CD4-positive, alpha-beta memory T cell (primary cell): Measurements from ENCODE around the gene CSPG4. TPM values are rescaled to one million over a fixed set of nuclear protein-coding genes. Genes with fewer than 3 reads are reported as not detected.
"Not testable (repeated sequence)": the region's sequence is repeated elsewhere in the genome, so short reads cannot be mapped to it uniquely, and the experiment has no call there.

ENCODE experiments used
- CTCF ChIA-PET: fragments of 350-600 bp; sonication (Branson Sonifier 250); formaldehyde crosslinking; loops from one replicate; lab custom pipeline; 2021; ENCODE audit warnings: inconsistent platforms; ENCODE audit not compliant: partially characterized antibody; lab: Charles Lee
- POLR2A ChIA-PET: fragments of 350-600 bp; sonication (Branson Sonifier 250); formaldehyde crosslinking; loops from one replicate; lab custom pipeline; 2021; ENCODE audit not compliant: partially characterized antibody; lab: Charles Lee
- DNase-seq, 5 donors: peaks; one replicate each; pipeline versions ENCODE4 v3.0.0 to v3.0.0-alpha.2; 2020 to 2022; ENCODE audit warnings: mixed read lengths in 1 of 5
- H3K27ac ChIP-seq: one replicate; pipeline ENCODE4 v1.7.0; 2013; ENCODE audit warnings: low read depth, low read length
- H3K27me3 ChIP-seq: 2 replicates; pipeline ENCODE4 v1.7.0; 2013; ENCODE audit warnings: mild to moderate bottlenecking, low read length, moderate library complexity; ENCODE audit not compliant: insufficient read depth
- H3K36me3 ChIP-seq: 2 replicates; pipeline ENCODE4 v1.7.0; 2013; ENCODE audit warnings: mild to moderate bottlenecking, low read length, moderate library complexity; ENCODE audit not compliant: insufficient read depth
- H3K4me1 ChIP-seq: 2 replicates; pipeline ENCODE4 v1.7.0; 2013; ENCODE audit warnings: mild to moderate bottlenecking, low read length, moderate library complexity; ENCODE audit not compliant: insufficient read depth
- H3K4me3 ChIP-seq, 2 donors: one replicate each; pipeline ENCODE4 v1.7.0; 2013; ENCODE audit warnings: low read length in 2 of 2, mild to moderate bottlenecking in 1 of 2
- H3K9me3 ChIP-seq, 2 donors: one replicate each; pipeline ENCODE4 v1.7.0; 2013; ENCODE audit warnings: low read length in 2 of 2, control low read depth in 1 of 2; ENCODE audit not compliant: control insufficient read depth in 1 of 2
- H3K27ac Mint-ChIP-seq, 7 donors: one replicate each; pipeline ENCODE4 v1.8.0; 2020 to 2021; ENCODE audit warnings: mixed read lengths in 7 of 7, mild to moderate bottlenecking in 6 of 7, inconsistent platforms in 3 of 7, moderate library complexity in 3 of 7
- H3K27me3 Mint-ChIP-seq, 2 donors: one replicate each; pipeline ENCODE4 v1.8.0; 2020 to 2021; ENCODE audit warnings: mixed read lengths in 2 of 2
- H3K36me3 Mint-ChIP-seq, 2 donors: one replicate each; pipeline ENCODE4 v1.8.0; 2020 to 2021; ENCODE audit warnings: mixed read lengths in 2 of 2, inconsistent platforms in 1 of 2, mild to moderate bottlenecking in 1 of 2
- H3K4me1 Mint-ChIP-seq, 4 donors: one replicate each; pipeline ENCODE4 v1.8.0; 2020 to 2021; ENCODE audit warnings: mixed read lengths in 4 of 4, mild to moderate bottlenecking in 1 of 4
- H3K4me3 Mint-ChIP-seq, 8 donors: one replicate each; pipeline ENCODE4 v1.8.0; 2020 to 2021; ENCODE audit warnings: mixed read lengths in 8 of 8, mild to moderate bottlenecking in 7 of 8, moderate library complexity in 6 of 8, inconsistent platforms in 3 of 8
- H3K9me3 Mint-ChIP-seq, 8 donors: one replicate each; pipeline ENCODE4 v1.8.0; 2020 to 2021; ENCODE audit warnings: mixed read lengths in 8 of 8, mild to moderate bottlenecking in 5 of 8, inconsistent platforms in 3 of 8, moderate library complexity in 1 of 8
- intact Hi-C: fragments of 100-400 bp; cut with micrococcal nuclease; formaldehyde crosslinking; loops from one replicate; pipeline ENCODE4 v1.15.1; 2023
- polyA plus RNA-seq, 2 donors: library from polyadenylated mRNA; unstranded; fragments of 300-500 nt; fragmentation: Illumina TruSeq; gene quantifications; one replicate each; pipeline ENCODE4 v1.2.3, GENCODE V29; 2021
- total RNA-seq, 2 experiments: library from RNA; stranded (reverse); gene quantifications; one replicate each; pipeline ENCODE4 v1.2.3, GENCODE V29; 2021

Gene CSPG4, protein sequence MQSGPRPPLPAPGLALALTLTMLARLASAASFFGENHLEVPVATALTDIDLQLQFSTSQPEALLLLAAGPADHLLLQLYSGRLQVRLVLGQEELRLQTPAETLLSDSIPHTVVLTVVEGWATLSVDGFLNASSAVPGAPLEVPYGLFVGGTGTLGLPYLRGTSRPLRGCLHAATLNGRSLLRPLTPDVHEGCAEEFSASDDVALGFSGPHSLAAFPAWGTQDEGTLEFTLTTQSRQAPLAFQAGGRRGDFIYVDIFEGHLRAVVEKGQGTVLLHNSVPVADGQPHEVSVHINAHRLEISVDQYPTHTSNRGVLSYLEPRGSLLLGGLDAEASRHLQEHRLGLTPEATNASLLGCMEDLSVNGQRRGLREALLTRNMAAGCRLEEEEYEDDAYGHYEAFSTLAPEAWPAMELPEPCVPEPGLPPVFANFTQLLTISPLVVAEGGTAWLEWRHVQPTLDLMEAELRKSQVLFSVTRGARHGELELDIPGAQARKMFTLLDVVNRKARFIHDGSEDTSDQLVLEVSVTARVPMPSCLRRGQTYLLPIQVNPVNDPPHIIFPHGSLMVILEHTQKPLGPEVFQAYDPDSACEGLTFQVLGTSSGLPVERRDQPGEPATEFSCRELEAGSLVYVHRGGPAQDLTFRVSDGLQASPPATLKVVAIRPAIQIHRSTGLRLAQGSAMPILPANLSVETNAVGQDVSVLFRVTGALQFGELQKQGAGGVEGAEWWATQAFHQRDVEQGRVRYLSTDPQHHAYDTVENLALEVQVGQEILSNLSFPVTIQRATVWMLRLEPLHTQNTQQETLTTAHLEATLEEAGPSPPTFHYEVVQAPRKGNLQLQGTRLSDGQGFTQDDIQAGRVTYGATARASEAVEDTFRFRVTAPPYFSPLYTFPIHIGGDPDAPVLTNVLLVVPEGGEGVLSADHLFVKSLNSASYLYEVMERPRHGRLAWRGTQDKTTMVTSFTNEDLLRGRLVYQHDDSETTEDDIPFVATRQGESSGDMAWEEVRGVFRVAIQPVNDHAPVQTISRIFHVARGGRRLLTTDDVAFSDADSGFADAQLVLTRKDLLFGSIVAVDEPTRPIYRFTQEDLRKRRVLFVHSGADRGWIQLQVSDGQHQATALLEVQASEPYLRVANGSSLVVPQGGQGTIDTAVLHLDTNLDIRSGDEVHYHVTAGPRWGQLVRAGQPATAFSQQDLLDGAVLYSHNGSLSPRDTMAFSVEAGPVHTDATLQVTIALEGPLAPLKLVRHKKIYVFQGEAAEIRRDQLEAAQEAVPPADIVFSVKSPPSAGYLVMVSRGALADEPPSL (N-terminal part only)
- total RNA-seq (not detected), polyA plus RNA-seq (not detected)

DNA sequence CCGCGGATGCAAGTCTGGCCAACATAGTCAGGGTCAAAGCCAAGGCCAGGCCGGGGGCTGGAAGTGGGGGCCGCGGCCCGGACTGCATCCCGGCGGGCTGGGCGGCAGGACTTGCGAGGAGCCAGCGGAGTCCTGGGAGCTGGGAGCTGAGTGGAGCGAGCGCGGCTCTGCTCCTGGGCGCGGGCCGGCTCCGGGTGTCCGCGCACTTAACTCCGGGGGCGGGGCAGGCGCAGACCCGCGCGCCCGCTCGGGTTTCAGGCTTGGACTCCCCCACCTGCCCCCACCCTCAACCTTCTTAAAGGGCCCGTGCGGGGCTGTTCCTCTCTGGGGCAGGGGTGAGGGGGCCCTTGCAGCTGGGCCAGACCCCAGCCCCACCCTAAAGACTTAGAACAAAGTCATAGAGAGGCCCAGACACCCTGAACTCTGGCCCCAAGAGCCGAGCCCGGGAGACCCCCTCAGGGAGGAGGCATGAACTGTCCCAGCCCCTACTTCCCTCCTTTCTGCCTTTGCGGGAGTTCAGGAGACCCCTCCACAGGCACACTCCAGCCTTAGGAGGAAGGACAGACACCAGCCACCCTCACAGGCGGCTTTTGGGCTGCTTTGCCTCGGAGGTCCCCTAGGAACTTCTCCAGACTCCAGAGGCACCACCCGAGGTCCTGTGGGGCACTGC lies at the start of gene CSPG4:
Gene CSPG4 (minus strand): TSS at position 181 of the 670 bp plus-strand sequence. CDS start 93 bp downstream, at position 88.
- Histone ChIP-seq H3K27ac (no peak within 1 kb of the TSS), H3K4me3 (no peak within 1 kb of the TSS), H3K4me1 (no peaks in the 10 kb centered on the region), H3K36me3 (no peaks in the 10 kb centered on the region), H3K27me3 (no peaks in the 10 kb centered on the region), H3K9me3 (no peaks in the 10 kb centered on the region)
- Mint-ChIP-seq H3K27ac (no peak within 1 kb of the TSS), H3K4me1 (no peaks in the 10 kb centered on the region), H3K4me3 (no peak within 1 kb of the TSS), H3K9me3 (no peaks in the 10 kb centered on the region), H3K36me3 (no peaks in the 10 kb centered on the region), H3K27me3 (peaks cover 7 to 13% of the 10 kb centered on the region in 2 donors)
- intact Hi-C loops = no loop called here
- ChIA-PET POLR2A (no interaction called here), CTCF (no interaction called here)
- DNase-seq = no peak

DNA sequence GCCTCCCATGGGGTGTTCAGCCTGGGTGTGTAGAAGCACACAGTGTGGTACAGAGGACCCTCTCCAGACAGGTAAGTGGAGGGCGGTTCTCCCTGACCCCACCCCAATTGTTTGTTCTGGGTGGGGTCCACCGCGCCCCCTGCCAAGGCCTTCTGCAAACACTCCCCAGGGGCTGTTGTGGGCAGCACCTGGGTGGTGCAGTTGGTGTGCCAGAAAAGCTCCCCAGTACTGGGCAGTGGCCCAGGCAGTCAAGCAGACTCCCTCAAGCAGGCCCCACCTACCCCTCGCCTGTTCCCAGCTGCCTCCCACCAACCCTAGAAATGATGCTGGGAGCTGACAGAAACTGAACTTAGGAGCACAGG lies 49.7 kb upstream of the CSPG4 start:
- H3K27ac Mint-ChIP-seq, H3K4me1 ChIP-seq, H3K36me3 Mint-ChIP-seq, DNase-seq, H3K4me3 Mint-ChIP-seq, intact Hi-C loops, H3K27me3 Mint-ChIP-seq, POLR2A ChIA-PET, H3K36me3 ChIP-seq, H3K9me3 Mint-ChIP-seq, CTCF ChIA-PET, H3K27ac ChIP-seq, H3K9me3 ChIP-seq, H3K4me3 ChIP-seq, H3K27me3 ChIP-seq: not testable (repeated sequence)
- H3K4me1 Mint-ChIP-seq = peaks cover 5 to 26% (median 13%) of the 10 kb centered on the region in 4 donors

DNA sequence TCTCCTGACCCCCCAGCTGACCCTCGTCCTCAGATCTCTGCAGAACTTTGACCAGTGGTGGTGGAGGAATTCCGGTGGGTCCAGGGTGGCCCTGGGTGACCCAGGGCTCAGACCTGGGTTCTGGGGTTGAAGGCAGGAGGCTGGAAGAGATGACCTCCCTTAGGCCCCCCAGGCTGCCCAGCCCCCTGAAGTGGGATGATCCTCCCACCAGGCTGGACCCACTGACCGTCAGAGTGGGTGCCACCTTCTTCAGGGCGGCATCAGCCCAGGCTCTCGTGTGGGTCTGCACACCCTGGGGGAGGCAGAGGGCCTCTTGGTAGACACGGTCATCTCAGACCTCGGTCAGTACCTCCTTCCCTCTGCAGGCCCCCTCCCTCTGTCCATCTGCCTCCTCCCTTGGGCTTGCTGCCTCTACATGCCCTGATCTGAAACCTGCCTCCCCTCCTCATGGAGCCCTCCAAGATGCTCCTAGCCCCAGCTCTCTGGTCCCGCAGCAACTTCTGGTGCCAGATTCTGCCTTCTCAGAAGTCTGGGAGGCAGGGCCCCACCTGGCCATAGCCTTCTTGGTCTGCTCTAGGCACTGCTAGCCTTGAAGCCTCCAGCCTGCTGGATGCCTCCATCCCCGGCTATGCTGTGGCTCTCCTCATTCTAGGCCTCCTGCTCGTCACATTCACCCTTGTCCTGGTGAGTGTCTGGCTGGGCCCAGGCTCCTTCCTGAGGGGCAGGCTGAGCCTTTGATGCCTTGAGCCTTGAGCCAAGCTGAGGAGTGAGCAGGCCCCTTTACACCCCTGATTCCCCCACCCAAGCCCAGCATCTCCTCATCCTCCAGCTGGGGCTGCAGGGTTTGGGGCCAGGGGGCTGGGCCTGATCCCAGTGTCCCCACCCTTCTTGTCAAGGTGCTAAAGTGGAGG lies 49.1 kb upstream of the CSPG4 start:
- H3K4me3 ChIP-seq = no peak overlapping the region
- no peaks in the 10 kb centered on the region for H3K9me3 ChIP-seq
- no peak for DNase-seq
- H3K4me1 ChIP-seq = peaks cover 8% of the 10 kb centered on the region
- no peak overlapping the region for H3K27ac ChIP-seq
- intact Hi-C loops = no loop called here
- CTCF ChIA-PET = no interaction called here
- H3K27me3 Mint-ChIP-seq = peaks cover 0 to 4% of the 10 kb centered on the region in 2 donors
- no peaks in the 10 kb centered on the region for H3K27me3 ChIP-seq
- no peaks in the 10 kb centered on the region for H3K36me3 ChIP-seq
- no peaks in the 10 kb centered on the region for H3K9me3 Mint-ChIP-seq
- H3K27ac Mint-ChIP-seq = no peak overlapping the region
- no peaks in the 10 kb centered on the region for H3K36me3 Mint-ChIP-seq
- POLR2A ChIA-PET = interaction anchor here (0.5 kb wide), 1 partner anchor 537 kb away, joined by 3 read pairs; no protein-coding TSS in a partner anchor
- H3K4me3 Mint-ChIP-seq = no peak overlapping the region
- peaks cover 5 to 26% (median 13%) of the 10 kb centered on the region in 4 donors for H3K4me1 Mint-ChIP-seq

DNA sequence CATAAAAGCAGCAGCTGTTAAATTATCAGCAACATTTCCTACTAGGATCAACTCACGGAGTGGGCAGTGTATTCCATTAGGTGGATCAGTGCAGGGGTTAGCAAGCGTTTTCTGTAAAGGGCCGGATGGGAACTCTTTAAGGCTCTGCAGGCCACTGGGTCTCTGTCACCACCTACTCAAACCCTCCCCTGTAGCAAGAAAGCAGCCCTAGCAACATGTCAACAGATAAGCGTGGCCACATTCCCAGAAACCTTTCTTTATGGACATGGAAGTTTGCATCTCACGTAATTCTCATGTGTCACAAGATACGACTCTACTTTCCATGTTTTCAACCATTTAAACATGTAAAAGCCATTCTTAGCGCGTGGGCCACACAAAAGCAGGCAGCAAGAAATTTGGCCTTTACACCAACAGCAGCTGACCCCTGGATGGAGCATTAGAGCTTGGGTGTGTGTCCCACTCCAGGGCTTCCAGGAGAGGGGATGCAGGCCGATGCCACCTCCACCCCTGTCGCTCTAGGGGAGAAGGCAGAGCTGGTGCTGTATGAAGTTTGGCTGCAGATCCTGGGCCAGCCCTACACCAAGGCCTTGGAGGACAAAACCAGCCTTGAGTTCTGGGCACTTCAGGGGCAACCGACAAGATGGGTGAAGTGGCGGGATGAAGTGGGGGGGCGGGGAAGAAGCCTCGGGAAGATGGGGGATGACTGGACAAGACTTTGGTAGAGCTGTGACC lies 48.2 kb upstream of the CSPG4 start:
- no peaks in the 10 kb centered on the region for H3K9me3 ChIP-seq
- DNase-seq = no peak
- Mint-ChIP-seq H3K4me1 (peaks cover 5 to 26% (median 13%) of the 10 kb centered on the region in 4 donors), H3K27me3 (peaks cover 0 to 4% of the 10 kb centered on the region in 2 donors), H3K36me3 (no peaks in the 10 kb centered on the region), H3K9me3 (no peaks in the 10 kb centered on the region), H3K27ac (no peak overlapping the region), H3K4me3 (peak overlapping the region in 2 of 8 donors; percentile 45 to 48)
- intact Hi-C loops = no loop called here
- H3K36me3 ChIP-seq = no peaks in the 10 kb centered on the region
- no peaks in the 10 kb centered on the region for H3K27me3 ChIP-seq
- ChIA-PET POLR2A (interaction anchor here (1.0 kb wide), 1 partner anchor 143 kb away, joined by 3 read pairs; no protein-coding TSS in a partner anchor), CTCF (no interaction called here)
- H3K4me1 ChIP-seq = peaks cover 8% of the 10 kb centered on the region
- no peak overlapping the region for H3K4me3 ChIP-seq
- no peak overlapping the region for H3K27ac ChIP-seq

DNA sequence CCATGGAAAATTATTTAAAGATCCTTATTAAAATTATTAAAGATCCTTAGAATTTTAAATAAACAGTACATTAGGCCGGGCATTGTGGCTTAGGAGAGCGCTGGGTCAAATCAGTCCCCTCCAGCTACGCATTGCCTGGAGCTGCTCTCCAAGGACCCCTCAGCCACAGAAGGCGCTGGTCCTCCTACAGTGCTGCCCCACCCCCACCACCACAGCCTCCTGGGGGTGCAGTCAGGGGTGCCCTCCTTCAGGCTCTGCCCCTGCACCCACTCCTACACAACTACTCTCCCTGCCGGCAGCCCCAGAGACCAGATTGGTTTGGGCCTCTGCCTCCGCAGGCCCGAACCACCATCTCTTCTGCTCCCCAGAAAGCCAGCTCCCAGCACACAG lies 47.5 kb upstream of the CSPG4 start:
- peak overlapping the region in 1 of 8 donors; percentile 45 for H3K4me3 Mint-ChIP-seq
- POLR2A ChIA-PET = interaction anchor here (1.0 kb wide), 1 partner anchor 144 kb away, joined by 3 read pairs; no protein-coding TSS in a partner anchor
- H3K4me3 ChIP-seq, H3K36me3 ChIP-seq, H3K4me1 ChIP-seq, H3K9me3 ChIP-seq, H3K27ac Mint-ChIP-seq, CTCF ChIA-PET, H3K27me3 ChIP-seq, H3K27me3 Mint-ChIP-seq, H3K27ac ChIP-seq, DNase-seq, H3K36me3 Mint-ChIP-seq, H3K9me3 Mint-ChIP-seq, intact Hi-C loops: not testable (repeated sequence)
- H3K4me1 Mint-ChIP-seq = peaks cover 5 to 26% (median 13%) of the 10 kb centered on the region in 4 donors
